Esophagus mucosa (tissue), 1 donor: ENCODE results near the gene PHF2. TPM values are rescaled to one million over a fixed set of nuclear protein-coding genes. Genes with fewer than 3 reads are reported as not detected.
"Not testable (repeated sequence)": the region's sequence is repeated elsewhere in the genome, so short reads cannot be mapped to it uniquely, and the experiment has no call there.

ENCODE experiments used
- ATAC-seq: fragments of 200-7000 bp; cut with Tn5 transposase; one replicate; pipeline ENCODE4 v1.9.1; 2020
- total RNA-seq: library from RNA; stranded (reverse); gene quantifications from one replicate; pipeline ENCODE4 v1.2.4, GENCODE V29; 2023
- donor health status: DM: yes; HTN: yes; CAD: no.

Gene PHF2
- total RNA-seq, 1 donor from 2014 or later, result 12.1 TPM

DNA sequence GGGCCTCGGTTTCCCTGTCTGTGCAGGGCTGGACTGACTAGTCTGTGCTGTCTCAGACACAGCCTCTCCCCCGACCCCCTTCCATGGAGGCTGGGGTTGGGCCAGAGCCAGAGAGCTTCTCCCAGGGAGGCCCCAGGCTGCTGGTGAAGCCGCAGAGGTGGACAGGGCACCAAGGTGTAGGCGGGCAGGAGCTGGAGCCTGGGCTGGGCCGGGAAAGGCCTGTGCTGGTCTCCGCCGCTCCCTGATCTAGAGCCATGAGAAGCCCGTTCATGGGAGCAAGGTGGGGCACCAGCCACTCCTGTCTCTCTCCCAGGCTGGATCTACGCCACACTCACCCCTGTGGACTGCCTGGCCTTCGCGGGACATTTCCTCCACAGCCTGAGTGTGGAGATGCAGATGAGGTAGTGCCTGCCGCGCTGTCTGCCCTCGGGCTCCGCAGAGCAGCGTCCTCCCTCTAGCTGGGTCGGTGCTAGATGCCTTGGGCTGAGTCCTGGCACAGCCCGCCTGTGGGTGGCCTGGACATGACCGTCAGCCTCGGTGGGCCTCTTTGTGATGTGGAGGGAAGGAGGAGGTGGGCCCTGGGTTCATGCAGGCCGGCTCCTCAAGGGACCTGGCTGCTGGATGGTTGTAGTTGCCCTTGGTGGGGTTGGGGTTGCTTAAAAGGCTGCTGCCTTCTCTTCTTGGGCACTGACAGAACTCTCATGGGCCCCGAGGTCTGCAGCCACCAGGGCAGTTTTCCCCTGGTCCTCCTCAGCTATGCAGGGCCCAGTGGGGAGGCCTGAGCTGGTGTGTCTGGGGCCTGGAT, 79.4 kb downstream of the PHF2 start:
- no peak for ATAC-seq

DNA sequence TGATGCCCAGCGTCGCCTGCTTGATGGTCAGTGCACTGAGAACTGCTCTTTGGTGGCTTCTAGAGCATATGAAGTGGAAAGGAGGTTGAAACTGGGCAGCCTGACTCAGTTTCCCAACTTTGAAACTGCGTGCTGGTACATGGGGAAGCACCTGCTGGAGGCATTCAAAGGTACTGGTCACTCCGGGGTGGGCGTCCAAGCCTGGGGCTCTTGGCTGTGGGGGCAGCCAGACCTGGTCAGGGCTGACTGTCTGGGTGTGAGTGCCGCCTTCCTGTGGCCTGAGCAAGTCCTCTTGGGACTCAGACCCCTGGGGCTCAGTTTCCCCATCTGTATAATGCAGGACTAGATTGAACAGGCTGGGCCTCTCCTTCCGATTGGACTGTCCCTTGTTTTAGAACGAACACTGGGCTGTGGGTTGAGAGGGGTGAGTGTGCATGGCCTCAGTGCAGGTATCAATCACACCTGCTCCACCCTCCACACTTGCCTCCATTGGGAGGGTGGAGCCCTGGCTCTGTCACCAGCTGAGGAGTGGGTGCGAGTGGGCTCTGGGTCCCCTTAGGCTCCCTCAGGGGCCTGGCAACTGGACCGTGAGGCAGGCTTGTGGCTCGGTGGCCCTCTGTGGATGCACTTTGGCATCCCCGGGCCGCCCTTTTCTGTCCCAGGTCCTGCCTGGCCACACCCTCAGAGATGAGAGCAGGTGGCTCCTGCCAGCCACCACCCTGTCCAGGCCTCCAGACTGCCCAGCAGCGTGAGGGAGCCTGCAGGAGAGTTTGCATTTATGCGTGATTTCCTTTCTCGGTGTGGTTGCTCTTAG, 80.2 kb downstream of the PHF2 start:
- no peak for ATAC-seq

DNA sequence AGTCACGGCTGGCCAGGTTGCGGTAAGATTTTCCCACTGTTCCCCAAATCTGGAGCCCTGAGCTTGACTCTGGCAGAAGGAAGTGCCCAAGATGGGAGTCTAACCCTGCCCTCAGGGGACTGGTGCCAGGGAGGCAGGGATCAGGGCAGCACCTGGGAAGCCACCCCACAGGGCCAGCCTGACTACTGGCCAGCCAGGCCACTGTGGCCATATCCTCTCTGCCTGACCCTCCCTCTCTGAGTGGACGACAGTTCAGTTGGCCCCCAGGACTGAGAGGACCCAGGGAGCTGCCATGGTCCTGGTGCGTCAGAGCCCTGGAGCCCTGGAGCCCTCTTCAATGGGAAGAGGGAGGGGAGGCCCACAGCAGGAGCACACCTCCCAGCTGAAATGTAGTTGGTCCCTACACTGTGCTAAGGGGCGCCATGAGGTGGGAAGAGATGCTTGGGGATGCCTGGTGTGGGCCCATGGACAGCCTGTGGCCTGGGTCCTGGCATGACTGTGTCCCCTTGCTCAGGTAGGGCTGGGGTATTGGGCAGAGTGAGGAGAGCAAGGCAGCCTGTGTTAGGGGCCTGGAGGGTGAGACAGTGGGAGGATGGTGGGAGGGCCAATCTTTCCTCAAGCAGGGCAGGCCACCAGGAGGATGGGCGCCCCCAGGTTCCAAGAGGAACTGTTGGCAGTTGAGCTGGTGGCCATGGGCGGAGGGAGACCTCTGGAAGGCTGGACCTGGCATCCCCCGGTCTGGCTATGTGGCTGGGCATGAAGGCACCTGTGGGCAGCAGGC, 81.1 kb downstream of the PHF2 start:
- no peak for ATAC-seq

- ATAC-seq, result no peak
Observed at GRCh38 chr9:93658184-93658925, 82.0 kb downstream of the PHF2 start.

DNA sequence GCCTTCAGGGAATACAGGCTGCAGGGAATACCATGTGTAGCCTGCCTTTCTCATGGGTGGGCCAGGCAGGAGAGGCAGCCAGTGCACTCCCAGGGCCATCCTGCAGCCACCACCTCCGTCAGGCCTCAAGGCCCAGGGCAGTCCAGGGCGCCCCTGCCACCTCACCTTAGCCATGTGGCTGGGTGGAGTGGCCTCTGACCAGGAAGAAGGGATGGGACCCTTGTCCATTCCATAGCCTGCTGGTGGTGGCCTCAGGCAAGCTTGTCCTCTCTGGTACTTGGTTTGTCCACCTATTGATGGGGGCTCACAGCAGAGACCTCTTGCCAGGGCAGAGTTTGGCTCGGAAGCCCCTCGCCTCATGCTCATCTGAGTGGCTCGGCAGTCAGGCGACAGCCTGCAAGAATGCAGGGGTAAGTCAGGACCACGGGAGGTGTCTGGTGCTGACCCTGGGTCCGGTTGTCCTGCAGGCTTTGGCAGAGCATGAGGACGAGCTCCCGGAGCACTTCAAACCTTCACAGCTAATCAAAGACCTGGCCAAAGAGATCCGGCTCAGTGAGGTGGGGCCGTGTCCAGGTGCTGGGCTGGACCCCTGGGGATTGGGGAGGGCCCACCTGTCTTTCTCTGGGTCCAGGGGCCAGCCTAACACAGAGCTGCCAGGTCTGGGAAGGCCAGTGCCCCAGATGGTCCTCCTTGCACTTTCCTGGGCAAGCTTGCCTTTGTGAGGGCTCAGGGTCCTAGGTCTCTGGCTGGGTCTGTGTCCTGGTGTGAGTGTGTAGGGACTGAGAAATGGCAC, 82.9 kb downstream of the PHF2 start:
- ATAC-seq, result no peak

GRCh38 chr9:93659837-93660177, 83.4 kb downstream of the PHF2 start:
- ATAC-seq, result peak; percentile 36

- no peak for ATAC-seq
Observed at GRCh38 chr9:93660352-93661046, 84.1 kb downstream of the PHF2 start.

DNA sequence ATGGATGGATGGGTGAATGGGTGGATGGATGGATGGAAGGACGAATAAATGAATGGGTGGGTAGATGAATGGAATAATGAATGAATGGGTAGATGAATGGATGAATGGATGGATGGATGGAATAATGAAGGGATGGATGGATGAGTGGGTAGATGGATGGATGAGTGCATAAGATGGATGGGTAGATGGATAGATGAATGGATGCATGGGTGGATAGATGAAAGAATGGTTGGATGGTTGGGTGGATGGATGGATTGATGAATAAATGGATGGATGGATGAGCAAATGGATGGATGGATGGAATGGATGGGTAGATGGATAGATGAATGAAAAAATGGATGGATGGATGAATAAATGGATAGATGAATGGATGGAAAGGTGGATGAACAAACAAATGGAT, 85.2 kb downstream of the PHF2 start:
- no peak for ATAC-seq

DNA sequence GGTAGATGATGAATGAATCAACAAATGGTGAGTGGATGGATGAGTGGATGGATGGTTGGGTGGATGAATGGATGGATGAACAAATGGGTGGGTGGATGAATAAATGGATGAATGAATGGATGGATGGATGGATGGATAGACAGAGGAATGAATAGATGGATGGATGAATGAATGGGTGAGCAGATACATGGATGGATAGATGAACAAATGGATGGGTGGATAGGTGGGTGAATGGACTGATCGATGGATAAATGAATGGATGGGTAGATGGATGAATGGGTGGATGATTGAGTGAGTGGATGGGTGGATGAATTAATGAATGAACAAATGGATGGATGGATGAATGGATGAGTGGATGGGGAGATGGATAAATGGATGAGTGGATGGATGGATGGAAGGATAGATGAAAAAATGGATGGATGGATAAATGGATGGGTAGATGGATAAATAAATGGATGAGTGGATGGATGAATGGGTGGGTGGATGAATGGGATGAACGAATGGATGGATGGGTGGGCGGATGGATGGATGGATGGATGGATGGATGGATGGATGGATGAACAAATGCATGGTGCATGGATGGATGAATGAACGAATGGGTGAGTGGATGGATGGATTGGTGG, 85.7 kb downstream of the PHF2 start:
- no peak for ATAC-seq

DNA sequence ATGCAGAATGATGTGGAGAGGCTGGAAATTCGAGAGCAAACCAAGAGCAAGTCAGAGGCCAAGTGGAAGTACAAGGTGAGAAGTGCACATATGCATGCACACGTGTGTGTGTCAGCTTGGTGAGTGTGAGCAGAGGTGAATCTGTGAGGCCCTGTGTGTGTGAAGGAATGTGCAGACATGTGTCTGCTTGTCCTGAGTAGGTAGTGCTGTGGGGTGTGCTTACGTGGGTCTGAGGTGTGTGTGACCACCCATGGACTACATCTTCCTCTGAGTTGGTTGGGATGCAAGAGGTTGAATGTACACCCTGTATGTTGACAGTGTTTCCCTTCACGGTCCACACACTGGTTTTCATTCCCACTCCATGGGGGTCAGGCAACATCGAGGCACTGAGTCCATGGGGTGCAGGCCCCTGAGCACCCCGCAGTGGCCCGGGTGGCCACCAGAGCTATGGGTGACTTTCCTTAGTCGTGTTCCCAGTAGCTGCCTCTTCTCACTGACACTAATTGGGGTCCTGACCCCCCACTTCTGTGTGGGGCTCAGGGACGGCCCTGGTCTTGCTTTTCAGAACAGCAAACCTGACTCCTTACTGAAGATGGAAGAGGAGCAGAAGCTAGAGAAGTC, 86.7 kb downstream of the PHF2 start:
- ATAC-seq, result no peak

GRCh38 chr9:93663877-93664548, 87.6 kb downstream of the PHF2 start:
- ATAC-seq, result no peak

DNA sequence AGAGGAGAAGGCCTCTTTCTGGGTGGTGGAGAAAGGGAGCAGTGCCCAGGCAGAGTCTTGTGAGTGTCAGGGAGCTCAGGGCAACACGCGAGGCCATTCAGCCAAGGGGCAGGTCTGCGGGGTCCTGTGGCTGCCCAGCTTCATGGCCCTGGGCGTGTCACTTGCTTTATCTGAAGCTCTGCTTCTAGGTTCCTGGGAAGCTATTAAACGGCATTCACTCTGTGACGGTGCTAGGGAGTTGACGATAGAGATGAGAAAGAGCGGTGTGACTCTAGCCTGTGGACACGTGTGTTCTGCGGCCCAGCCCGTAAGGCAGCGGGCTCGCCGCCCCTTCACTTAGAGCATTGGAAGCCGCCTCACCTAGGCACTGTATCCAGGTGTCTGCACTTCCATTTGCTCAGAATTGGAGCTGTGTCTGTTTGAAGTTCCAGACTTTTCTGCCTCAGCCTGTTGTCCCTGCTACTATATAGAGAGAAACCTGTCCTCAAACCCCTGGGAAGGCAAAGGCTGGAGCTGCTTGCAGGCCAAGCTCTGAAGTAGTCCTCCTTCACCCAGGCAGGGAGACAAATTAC, 88.3 kb downstream of the PHF2 start:
- ATAC-seq, result no peak

GRCh38 chr9:93665128-93665636, 88.8 kb downstream of the PHF2 start:
- no peak for ATAC-seq

- no peak for ATAC-seq
Observed at GRCh38 chr9:93665637-93666438, 89.5 kb downstream of the PHF2 start.

GRCh38 chr9:93666439-93666784, 90.0 kb downstream of the PHF2 start:
- not testable (repeated sequence) for ATAC-seq

DNA sequence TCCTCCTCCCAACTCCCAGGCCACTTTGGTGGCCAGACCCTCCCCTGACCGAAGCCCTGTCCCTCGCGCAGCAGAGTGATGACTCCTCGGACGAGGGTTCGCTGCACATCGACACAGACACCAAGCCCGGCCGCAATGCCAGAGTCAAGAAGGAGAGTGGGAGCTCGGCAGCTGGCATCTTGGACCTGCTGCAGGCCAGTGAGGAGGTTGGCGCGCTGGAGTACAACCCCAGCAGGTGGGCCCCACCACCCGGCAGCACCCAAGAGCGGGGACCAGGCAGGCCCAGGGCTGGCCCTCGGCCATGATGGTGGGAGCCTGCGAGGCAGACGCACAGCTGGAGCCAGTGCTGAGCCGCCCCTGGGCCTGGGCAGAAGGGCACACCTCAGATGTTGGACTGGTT, 90.6 kb downstream of the PHF2 start:
- ATAC-seq, result no peak

DNA sequence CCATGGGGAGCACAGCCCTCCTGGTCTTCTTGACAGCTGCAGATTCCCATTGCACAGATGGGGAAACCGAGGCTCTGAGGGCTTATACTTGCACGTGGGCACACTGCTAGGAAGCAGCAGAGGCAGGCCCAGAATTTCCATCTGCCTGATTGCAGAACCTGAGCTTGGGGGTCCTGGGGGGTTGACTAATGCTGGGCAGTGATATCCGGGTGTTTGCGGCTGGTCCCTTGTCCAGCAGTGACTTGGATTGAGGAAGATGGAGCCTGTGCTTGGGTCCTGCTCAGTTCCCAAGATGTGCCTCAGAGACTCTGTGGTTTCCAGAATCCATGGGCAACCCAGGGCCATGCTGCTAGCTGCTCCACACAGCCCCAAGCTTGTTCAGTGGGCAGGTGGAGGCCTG, 91.2 kb downstream of the PHF2 start:
- no peak for ATAC-seq

GRCh38 chr9:93668261-93668871, 92.0 kb downstream of the PHF2 start:
- ATAC-seq, result no peak
